K562 (cell line): ENCODE measurements around the gene SLC1A3. TPM values are rescaled to one million over a fixed set of nuclear protein-coding genes. Genes with fewer than 3 reads are reported as not detected.

Experiments used
- ATAC-seq: fragments of 200-7000 bp; cut with Tn5 transposase; 3 replicates; pipeline ENCODE4 v1.9.1; 2020; ENCODE audit warnings: moderate library complexity
- BruUV-seq: library from RNA; stranded (reverse); fragments of 400-500 nt; replicated peaks from 2 replicates; lab custom pipeline; 2021; lab: Mats Ljungman, UMichigan
- CTCF ChIA-PET: fragments of 300-600 bp; formaldehyde crosslinking; extraction: SDS; loops from one replicate; lab custom pipeline; 2021; ENCODE audit warnings: low intra/inter-chr PET ratio; lab: Yijun Ruan, JAX
- POLR2A ChIA-PET: fragments of 300-600, 350-650 bp; sonication (Branson Sonifier 250); formaldehyde crosslinking; extraction: SDS; loops from one replicate; lab custom pipeline; 2021; ENCODE audit warnings: antibody characterized with exemption, inconsistent platforms; lab: Yijun Ruan, JAX
- DNase-seq, 4 experiments: peaks; one replicate each; pipeline versions ENCODE4 v3.0.0 to v3.0.0-alpha.2; 2011 to 2018; ENCODE audit warnings: low spot score in 3 of 4, mixed read lengths in 3 of 4; ENCODE audit errors: extremely low read depth in 1 of 4
- FAIRE-seq: peaks from 2 replicates; lab custom pipeline; 2011; peaks lifted over from hg19 to GRCh38; lab: Jason Lieb, UNC
- H2AFZ ChIP-seq: 2 replicates; pipeline ENCODE4 v1.6.0; 2011; ENCODE audit warnings: low read depth, low read length, control low read depth, inconsistent platforms
- H3K27ac ChIP-seq: fragments of 200-600 bp; 3 replicates; pipeline ENCODE4 v1.8.0; 2011; ENCODE audit warnings: low read depth, mild to moderate bottlenecking, control low read depth, inconsistent platforms, low read length, moderate library complexity, mixed read lengths; ENCODE audit errors: extremely low read depth
- H3K27me3 ChIP-seq, 2 experiments: fragments of 300-600 bp in 1 of 2; 2 replicates in 1 of 2; 3 replicates in 1 of 2; pipeline versions ENCODE4 v1.6.0 to v1.8.0; 2011; ENCODE audit warnings: inconsistent platforms in 2 of 2, low read length in 2 of 2, mild to moderate bottlenecking in 1 of 2, mixed read lengths in 1 of 2, moderate library complexity in 1 of 2; ENCODE audit not compliant: control insufficient read depth in 2 of 2, insufficient read depth in 2 of 2
- H3K36me3 ChIP-seq: fragments of 300-600 bp; 3 replicates; pipeline ENCODE4 v1.8.0; 2011; ENCODE audit warnings: mild to moderate bottlenecking, low read length, inconsistent platforms; ENCODE audit not compliant: control insufficient read depth, insufficient read depth
- H3K4me1 ChIP-seq, 2 experiments: fragments of 200-600 bp in 1 of 2; replicated peaks in 1 of 2; 2 replicates in 1 of 2; 3 replicates in 1 of 2; pipeline versions ENCODE4 v1.5.1 to v1.8.0; 2011; ENCODE audit warnings: inconsistent platforms in 2 of 2, low read length in 2 of 2, mild to moderate bottlenecking in 1 of 2, mixed read lengths in 1 of 2, moderate library complexity in 1 of 2; ENCODE audit not compliant: control insufficient read depth in 2 of 2, insufficient read depth in 2 of 2
- H3K4me2 ChIP-seq: 2 replicates; pipeline ENCODE4 v1.6.1; 2011; ENCODE audit warnings: low read length, control low read depth, inconsistent platforms, mixed read lengths; ENCODE audit not compliant: insufficient read depth
- H3K4me3 ChIP-seq: fragments of 200-600 bp; sonication (generic), shearing (Covaris generic); 2 replicates; pipeline ENCODE4 v1.5.1; 2016; ENCODE audit warnings: control low read depth, inconsistent platforms
- H3K79me2 ChIP-seq: fragments of 200-600 bp; 3 replicates; pipeline ENCODE4 v1.8.0; 2011; ENCODE audit warnings: low read length, inconsistent platforms; ENCODE audit not compliant: control insufficient read depth, insufficient read depth
- H3K9ac ChIP-seq, 2 experiments: 2 replicates each; pipeline versions ENCODE4 v1.6.0 to v1.6.1; 2011; ENCODE audit warnings: low read depth in 2 of 2, low read length in 2 of 2, control low read depth in 1 of 2, inconsistent platforms in 1 of 2, mild to moderate bottlenecking in 1 of 2, mixed read lengths in 1 of 2; ENCODE audit not compliant: insufficient read depth in 1 of 2
- H3K9me1 ChIP-seq: one replicate; pipeline ENCODE4 v1.6.0; 2011; ENCODE audit warnings: inconsistent platforms, mild to moderate bottlenecking, low read length, moderate library complexity; ENCODE audit not compliant: control insufficient read depth, insufficient read depth
- H3K9me3 ChIP-seq: replicated peaks from 2 replicates; pipeline ENCODE4 v1.5.1; 2011; ENCODE audit warnings: low read depth, low read length, inconsistent platforms; ENCODE audit not compliant: control insufficient read depth, insufficient read depth
- H4K20me1 ChIP-seq: replicated peaks from 2 replicates; pipeline ENCODE4 v1.6.1; 2011; ENCODE audit warnings: low read length, inconsistent platforms, mixed read lengths; ENCODE audit not compliant: control insufficient read depth, insufficient read depth
- in situ Hi-C: fragments of 300-500 bp; cut with MboI; formaldehyde crosslinking; loops from 4 replicates; pipeline ENCODE4 v1.15.0; 2018; ENCODE audit warnings: inconsistent platforms, mixed read lengths
- intact Hi-C: fragments of 100-400 bp; cut with micrococcal nuclease; formaldehyde crosslinking; loops from 2 replicates; pipeline ENCODE4 v1.14.2; 2022
- polyA plus RNA-seq, 8 experiments: library from polyadenylated mRNA; depleted of rRNA in 4 of 8; stranded (reverse) in 5 of 8; unstranded in 3 of 8; fragments of >200 nt; fragmentation: Nextera tagmentation in 2 of 8; fragmentation: Illumina TruSeq in 1 of 8; extraction: Ambion mirVana in 2 of 8; extraction: Trizol in 1 of 8; gene quantifications; 2 replicates each; pipeline versions ENCODE4 v1.2.1 to v1.2.3, GENCODE V29; 2011 to 2014; ENCODE audit warnings: inconsistent platforms in 1 of 8, missing spikeins in 1 of 8
- total RNA-seq, 7 experiments: library from RNA; depleted of rRNA in 6 of 7; stranded (reverse); fragments of >200 nt in 6 of 7; fragmentation: Illumina TruSeq in 2 of 7; extraction: Trizol in 2 of 7; gene quantifications; 2 replicates each; pipeline versions ENCODE4 v1.2.1 to v1.2.3, GENCODE V29; 2011 to 2021; ENCODE audit warnings: low replicate concordance in 1 of 7
- TF ChIP-seq, protein P1 (sequence below): fragments of 250-450 bp; sonication (Bioruptor Pico); IDR thresholded peaks from 2 replicates; pipeline ENCODE4 v1.8.0; 2022; ENCODE audit warnings: moderate library complexity, mild to moderate bottlenecking, inconsistent platforms
- TF ChIP-seq, protein P2 (sequence below): fragments of 450-650 bp; IDR thresholded peaks from 2 replicates; pipeline ENCODE4 v1.7.1; 2018; ENCODE audit warnings: mild to moderate bottlenecking, low read depth; ENCODE audit not compliant: partially characterized antibody

The SLC1A3 gene
- total and polyA plus RNA-seq, 9 of the 15 experiments (the other 6 are each of a cell fraction or from before 2014, with no cell fraction given) = 0.13 TPM; not detected in 8

DNA sequence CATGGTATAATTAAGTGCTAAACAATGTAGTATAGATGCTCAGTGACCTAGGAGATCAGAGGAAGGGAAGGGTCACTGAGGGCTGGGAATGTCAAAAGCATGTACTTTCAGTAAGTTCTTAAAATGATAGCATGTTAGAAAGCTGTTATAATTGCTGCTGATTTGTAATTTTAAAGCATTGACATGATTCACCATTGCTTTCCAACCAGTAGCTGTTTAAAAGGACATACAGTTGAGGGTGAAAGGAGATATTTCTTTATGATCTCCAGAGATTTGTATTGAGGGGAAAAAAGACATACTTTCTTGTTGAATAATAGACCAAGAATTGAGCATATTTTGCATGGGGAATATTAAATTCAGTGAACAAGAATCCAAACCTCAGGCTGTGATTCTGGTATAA is 1.2 kb upstream of the SLC1A3 start:
- Histone ChIP-seq H3K27ac (no peak overlapping the region), H3K79me2 (no peaks in the 10 kb centered on the region), H3K36me3 (no peaks in the 10 kb centered on the region), H4K20me1 (no peaks in the 10 kb centered on the region), H3K9me3 (no peaks in the 10 kb centered on the region), H3K9ac (no peak overlapping the region), H3K4me1 (no peaks in the 10 kb centered on the region), H2AFZ (no peak overlapping the region), H3K27me3 (peaks cover 11 to 12% of the 10 kb centered on the region in 2 experiments; a peak in 4 of 5 replicates), H3K4me3 (no peak overlapping the region), H3K4me2 (no peak overlapping the region), H3K9me1 (no peaks in the 10 kb centered on the region)
- no peak for DNase-seq
- intact Hi-C loops = loop anchor here (5.0 kb wide), 1 partner anchor 87 kb away; no protein-coding TSS in a partner anchor
- TF ChIP-seq, protein P1, sequence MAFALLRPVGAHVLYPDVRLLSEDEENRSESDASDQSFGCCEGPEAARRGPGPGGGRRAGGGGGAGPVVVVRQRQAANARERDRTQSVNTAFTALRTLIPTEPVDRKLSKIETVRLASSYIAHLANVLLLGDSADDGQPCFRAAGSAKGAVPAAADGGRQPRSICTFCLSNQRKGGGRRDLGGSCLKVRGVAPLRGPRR = no peak
- TF ChIP-seq, protein P2, sequence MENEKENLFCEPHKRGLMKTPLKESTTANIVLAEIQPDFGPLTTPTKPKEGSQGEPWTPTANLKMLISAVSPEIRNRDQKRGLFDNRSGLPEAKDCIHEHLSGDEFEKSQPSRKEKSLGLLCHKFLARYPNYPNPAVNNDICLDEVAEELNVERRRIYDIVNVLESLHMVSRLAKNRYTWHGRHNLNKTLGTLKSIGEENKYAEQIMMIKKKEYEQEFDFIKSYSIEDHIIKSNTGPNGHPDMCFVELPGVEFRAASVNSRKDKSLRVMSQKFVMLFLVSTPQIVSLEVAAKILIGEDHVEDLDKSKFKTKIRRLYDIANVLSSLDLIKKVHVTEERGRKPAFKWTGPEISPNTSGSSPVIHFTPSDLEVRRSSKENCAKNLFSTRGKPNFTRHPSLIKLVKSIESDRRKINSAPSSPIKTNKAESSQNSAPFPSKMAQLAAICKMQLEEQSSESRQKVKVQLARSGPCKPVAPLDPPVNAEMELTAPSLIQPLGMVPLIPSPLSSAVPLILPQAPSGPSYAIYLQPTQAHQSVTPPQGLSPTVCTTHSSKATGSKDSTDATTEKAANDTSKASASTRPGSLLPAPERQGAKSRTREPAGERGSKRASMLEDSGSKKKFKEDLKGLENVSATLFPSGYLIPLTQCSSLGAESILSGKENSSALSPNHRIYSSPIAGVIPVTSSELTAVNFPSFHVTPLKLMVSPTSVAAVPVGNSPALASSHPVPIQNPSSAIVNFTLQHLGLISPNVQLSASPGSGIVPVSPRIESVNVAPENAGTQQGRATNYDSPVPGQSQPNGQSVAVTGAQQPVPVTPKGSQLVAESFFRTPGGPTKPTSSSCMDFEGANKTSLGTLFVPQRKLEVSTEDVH = no peak
- no TSS peak for BruUV-seq
- POLR2A ChIA-PET = interaction anchor here (0.7 kb wide), 1 partner anchor 15 kb away, joined by 3 read pairs; no protein-coding TSS in a partner anchor
- CTCF ChIA-PET = no interaction called here
- in situ Hi-C loops = no loop called here
- FAIRE-seq = no peak
- ATAC-seq = no peak
